GM18505 (cell line): ENCODE data around the gene S100A13.
"Not testable (repeated sequence)": the region's sequence is repeated elsewhere in the genome, so short reads cannot be mapped to it uniquely, and the experiment has no call there.

Source experiments
- ATAC-seq: cut with Tn5 transposase; IDR thresholded peaks from one replicate; pipeline ENCODE4 v1.9.1; 2021; ENCODE audit not compliant: unreplicated experiment
- POLR2A ChIP-seq: IDR thresholded peaks from 4 replicates; pipeline ENCODE4 v1.6.1; 2011; ENCODE audit warnings: borderline replicate concordance; ENCODE audit not compliant: insufficient read depth, insufficient read length; ENCODE audit errors: extremely low read depth

The S100A13 gene

GRCh38 chr1:153658400-153659174 lies 31.3 kb upstream of the S100A13 start, which contains the start of gene SNAPIN:
SNAPIN (plus strand) TSS chr1:153658703; CDS start chr1:153658744, 41 bp downstream.
- peak; percentile 76 for ATAC-seq
- peak; percentile 92 for TF ChIP-seq POLR2A

- no peak for TF ChIP-seq POLR2A
- no peak for ATAC-seq
Measured at GRCh38 chr1:153655333-153655732, 28.0 kb upstream of the S100A13 start.

- no peak for TF ChIP-seq POLR2A
- ATAC-seq: no peak
Measured at GRCh38 chr1:153652805-153653500, 25.6 kb upstream of the S100A13 start.

DNA sequence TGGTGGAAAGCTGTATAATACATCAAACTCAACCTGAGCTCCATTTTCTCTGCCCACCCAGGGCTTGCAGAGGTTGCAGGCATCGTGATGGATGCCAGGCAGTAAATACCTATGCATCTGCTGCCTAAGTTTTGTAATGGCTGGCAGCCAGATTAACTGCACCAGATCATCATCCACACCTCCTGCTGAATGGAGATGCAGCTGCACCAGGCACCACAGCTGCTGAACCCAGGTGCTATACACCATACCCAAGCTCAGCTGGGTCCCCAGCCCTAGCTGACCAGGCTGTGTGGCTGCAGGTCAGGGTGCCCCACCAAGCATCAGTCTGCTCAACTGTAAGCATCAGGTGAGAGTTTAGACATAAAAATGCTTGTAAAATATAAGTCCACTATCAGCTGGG lies 24.5 kb upstream of the S100A13 start:
- TF ChIP-seq POLR2A: no peak
- ATAC-seq: no peak

- no peak for ATAC-seq
- TF ChIP-seq POLR2A: no peak
Measured at GRCh38 chr1:153649863-153650235, 22.5 kb upstream of the S100A13 start.

DNA sequence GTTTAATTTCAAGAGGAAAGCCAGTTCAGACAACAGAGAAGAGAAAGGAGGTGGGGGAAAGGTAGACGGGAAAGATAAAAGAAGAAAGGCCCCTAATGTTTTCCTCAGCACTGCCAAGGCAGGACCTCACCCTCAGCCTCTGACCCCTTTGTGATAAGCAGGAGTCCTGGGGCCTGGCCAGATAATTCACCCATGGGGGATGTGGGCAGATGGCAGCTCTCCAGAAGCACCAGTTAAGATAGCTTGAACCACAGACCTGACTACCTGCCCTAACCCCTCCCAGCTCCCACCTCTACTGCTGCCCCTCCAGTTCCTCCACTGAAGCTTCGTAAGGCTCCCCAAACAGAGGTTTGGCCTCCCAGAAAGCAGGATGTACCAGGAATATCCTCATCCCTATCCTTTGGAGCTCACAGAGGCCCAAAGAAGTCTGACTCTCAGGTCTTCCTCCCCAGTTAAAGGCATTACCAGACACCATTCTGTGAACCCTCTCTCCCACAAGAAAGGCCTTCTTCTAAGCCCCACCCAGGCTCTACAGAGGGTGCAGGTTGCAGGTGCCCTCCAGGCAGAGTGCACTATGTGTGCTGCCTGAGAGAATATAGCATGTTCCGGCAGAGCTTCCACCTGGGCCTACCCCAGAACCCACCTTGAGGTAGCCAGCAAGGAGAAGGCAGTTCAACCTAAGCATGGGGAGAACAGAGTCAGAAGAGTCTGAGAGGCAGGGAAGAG lies 22.0 kb upstream of the S100A13 start:
- no peak for ATAC-seq
- no peak for TF ChIP-seq POLR2A

DNA sequence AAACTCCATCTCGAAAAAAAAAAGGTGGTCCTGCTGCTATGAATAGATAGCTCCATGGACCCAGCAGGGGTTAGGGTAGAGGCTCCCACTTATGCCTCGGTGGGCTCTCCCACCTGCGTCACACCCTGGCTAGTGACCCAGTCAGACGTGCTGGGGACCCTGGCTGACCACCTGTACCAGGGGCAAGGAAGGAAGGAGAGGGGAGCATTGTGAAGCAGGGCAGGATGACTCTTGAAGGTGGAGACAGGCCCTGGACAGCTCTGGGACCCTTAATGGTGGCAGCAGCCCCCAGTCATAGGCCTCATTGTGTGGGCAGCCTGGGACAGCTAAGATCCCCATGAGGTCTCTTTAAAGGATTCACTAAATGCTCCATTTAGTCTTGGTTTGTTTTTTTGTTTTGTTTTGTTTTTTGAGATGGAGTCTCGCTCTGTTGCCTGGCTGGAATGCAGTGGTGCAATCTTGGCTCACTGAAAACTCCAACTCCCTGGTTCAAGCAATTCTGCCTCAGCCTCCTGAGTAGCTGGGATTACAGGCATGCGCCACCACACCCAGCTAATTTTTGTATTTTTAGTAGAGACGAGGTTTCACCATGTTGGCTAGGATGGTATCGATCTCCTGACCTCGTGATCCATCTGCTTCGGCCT lies 20.8 kb upstream of the S100A13 start:
- no peak for ATAC-seq
- TF ChIP-seq POLR2A: no peak

GRCh38 chr1:153647346-153647714 lies 20.0 kb upstream of the S100A13 start:
- TF ChIP-seq POLR2A: no peak
- no peak for ATAC-seq

DNA sequence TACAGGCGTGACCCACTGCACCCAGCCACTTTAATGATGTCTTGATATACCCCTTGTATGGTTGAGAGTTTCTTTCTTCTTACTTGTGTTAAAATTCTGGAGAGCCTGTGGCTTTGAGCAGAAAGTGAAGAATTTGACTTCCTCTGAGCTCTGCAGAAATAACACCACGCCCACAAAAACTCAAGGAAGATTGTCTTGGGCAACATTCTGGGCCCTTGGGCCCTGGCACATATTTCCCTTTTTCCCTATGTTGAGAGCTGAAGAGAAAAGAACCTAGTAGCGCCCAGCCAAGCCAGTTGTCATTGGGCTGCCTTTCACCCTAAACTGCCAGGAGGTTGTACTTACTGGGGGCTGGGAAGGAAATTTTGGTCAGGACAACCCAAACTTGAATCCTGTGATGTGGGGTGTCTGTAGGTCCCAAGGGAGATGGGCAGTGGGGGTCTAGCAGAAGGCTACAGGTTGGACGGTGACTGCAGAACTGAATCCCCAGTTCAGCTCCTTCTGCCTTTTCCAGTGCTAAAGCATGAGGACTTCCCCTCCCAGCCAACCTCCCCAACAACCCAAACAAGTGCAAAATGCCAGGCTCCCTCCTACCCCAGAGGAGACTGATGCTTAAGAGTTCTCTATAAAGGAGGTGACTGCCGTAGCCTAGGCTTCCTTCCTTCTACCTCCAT lies 19.5 kb upstream of the S100A13 start:
- ATAC-seq: no peak

GRCh38 chr1:153643816-153644215 lies 16.5 kb upstream of the S100A13 start:
- no peak for ATAC-seq
- no peak for TF ChIP-seq POLR2A

More for the DNA sequence above, 19.5 kb upstream of the S100A13 start:
- TF ChIP-seq POLR2A: no peak

DNA sequence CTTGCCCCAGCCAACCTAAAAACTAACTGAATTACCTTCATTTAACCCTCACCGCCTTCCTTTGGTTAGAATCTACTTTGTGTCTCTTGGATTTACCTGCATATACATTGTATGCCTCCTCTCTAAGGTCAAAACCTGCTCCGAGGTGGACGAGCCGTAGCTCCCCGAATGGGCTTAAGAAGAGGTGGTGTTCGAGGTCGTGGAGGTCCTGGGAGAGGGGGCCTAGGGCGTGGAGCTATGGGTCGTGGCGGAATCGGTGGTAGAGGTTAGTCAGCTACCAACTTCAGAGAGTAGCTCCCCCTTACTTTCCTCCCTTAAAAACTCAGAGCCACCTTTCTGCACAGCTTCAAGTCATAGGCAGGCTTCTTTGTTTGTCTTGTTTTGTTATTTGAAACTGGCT lies 15.8 kb upstream of the S100A13 start:
- no peak for TF ChIP-seq POLR2A
- no peak for ATAC-seq

DNA sequence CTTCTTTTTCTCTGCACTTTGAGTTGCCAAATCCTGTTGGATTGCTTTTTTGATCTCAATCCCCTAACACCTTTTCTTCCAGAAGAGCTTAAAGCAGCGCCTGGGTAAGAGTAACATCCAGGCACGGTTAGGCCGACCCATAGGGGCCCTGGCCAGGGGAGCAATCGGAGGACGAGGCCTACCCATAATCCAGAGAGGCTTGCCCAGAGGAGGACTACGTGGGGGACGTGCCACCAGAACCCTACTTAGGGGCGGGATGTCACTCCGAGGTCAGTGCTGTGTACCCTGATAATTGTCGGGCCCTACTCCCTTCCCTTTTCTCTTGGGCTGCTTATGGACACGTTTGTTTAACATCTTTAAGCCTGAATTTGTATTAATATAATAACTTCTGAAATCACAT lies 14.9 kb upstream of the S100A13 start:
- no peak for TF ChIP-seq POLR2A
- no peak for ATAC-seq

GRCh38 chr1:153640861-153641260 lies 13.6 kb upstream of the S100A13 start:
- ATAC-seq: no peak
- TF ChIP-seq POLR2A: no peak

GRCh38 chr1:153640213-153640612 lies 12.9 kb upstream of the S100A13 start:
- not testable (repeated sequence) for ATAC-seq
